ENCODE results near the gene INTS2. TPM values are rescaled to one million over a fixed set of nuclear protein-coding genes. Genes with fewer than 3 reads are reported as not detected.

The INTS2 gene
- polyA plus RNA-seq, 1 of the 3 experiments (the other 2 are of a cell fraction): 6.7 TPM

DNA sequence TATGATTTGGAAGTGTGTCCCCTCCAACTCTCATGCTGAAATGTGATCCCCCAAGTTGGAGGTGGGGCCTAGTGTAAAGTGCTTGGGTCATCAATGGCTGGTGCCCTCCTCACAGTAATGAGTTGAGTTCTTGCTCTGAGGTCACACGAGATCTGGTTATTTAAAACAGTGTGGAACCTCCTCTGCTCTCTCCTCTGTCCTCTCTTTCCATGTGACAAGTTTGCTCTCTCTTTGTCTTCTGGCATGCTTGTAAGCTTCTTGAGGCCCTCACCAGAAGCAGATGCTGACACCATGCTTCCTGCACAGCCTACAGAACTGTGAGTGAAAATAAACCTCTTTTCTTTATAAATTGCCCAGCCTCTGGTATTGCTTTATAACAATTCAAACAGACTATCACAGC lies 84.3 kb downstream of the INTS2 start:
- POLR2A ChIA-PET: no interaction called here
- no peak for DNase-seq

More for the DNA sequence above, 84.3 kb downstream of the INTS2 start:
- no peaks in the 10 kb centered on the region for H3K4me1 ChIP-seq (ENCODE audit: control insufficient read depth in 1 of 2, insufficient read depth in 2 of 2, low read depth in 1 of 2, low read length in 1 of 2)
- CTCF ChIA-PET: interaction anchor here (1.2 to 4.5 kb wide), 2 partner anchors 431 kb away, joined by 3 to 34 read pairs; no protein-coding TSS in a partner anchor
- whole genome bisulfite sequencing (ENCODE audit: low lambda C conversion rate): 100% methylated on average over 1 of the region's 1 CpG
- H3K9me2 ChIP-seq: no peaks in the 10 kb centered on the region
- no peak overlapping the region for H3K4me2 ChIP-seq
- H3K27me3 ChIP-seq (ENCODE audit: insufficient read depth): no peaks in the 10 kb centered on the region
- no peak overlapping the region for H3K9ac ChIP-seq
- H3K79me2 ChIP-seq (ENCODE audit: insufficient read depth): peaks cover 5% of the 10 kb centered on the region; the same call in 1 of the 2 replicates
- no peaks in the 10 kb centered on the region for H3K9me3 ChIP-seq
- H3K27ac ChIP-seq (ENCODE audit: low read depth in 2 of 2, low read length in 1 of 2): no peak overlapping the region
- no peaks in the 10 kb centered on the region for H3F3A ChIP-seq (replicated peaks; ENCODE audit: insufficient read depth)
- no peak overlapping the region for H2AFZ ChIP-seq (ENCODE audit: low read depth)
- H4K20me1 ChIP-seq (ENCODE audit: insufficient read depth): no peaks in the 10 kb centered on the region
- peaks cover 15 to 58% of the 10 kb centered on the region in 2 experiments for H3K36me3 ChIP-seq (replicated peaks in 1 of 2; ENCODE audit: control insufficient read depth in 1 of 2, insufficient read depth in 2 of 2, low read length in 1 of 2)
- no peak overlapping the region for H3K4me3 ChIP-seq (ENCODE audit: low read depth in 2 of 2, low read length in 1 of 2)
- TF ChIP-seq NFIC (IDR thresholded peaks at IDR 0.05; ENCODE audit: borderline replicate concordance): no peak
- no peak for TF ChIP-seq SMC3 (IDR thresholded peaks at IDR 0.05; ENCODE audit: low read depth, low read length)
- TF ChIP-seq PBX3 (IDR thresholded peaks at IDR 0.05): no peak
- no peak for TF ChIP-seq CTCF (IDR thresholded peaks at IDR 0.05)
- no peak for TF ChIP-seq EP300 (IDR thresholded peaks at IDR 0.05; ENCODE audit: borderline replicate concordance in 1 of 2, low read depth in 1 of 2, low read length in 1 of 2)
- TF ChIP-seq, protein P1, sequence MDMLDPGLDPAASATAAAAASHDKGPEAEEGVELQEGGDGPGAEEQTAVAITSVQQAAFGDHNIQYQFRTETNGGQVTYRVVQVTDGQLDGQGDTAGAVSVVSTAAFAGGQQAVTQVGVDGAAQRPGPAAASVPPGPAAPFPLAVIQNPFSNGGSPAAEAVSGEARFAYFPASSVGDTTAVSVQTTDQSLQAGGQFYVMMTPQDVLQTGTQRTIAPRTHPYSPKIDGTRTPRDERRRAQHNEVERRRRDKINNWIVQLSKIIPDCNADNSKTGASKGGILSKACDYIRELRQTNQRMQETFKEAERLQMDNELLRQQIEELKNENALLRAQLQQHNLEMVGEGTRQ (IDR thresholded peaks at IDR 0.05; ENCODE audit: borderline replicate concordance, low read depth, low read length): no peak
- TF ChIP-seq RXRA (IDR thresholded peaks at IDR 0.05; ENCODE audit: borderline replicate concordance, low read depth): no peak
- TF ChIP-seq SIN3A (IDR thresholded peaks at IDR 0.05; ENCODE audit: borderline replicate concordance, low read depth, low read length): no peak
- TF ChIP-seq TAF1 (IDR thresholded peaks at IDR 0.05; ENCODE audit: borderline replicate concordance, low read depth, low read length): no peak
- TF ChIP-seq GABPA (IDR thresholded peaks at IDR 0.05; ENCODE audit: low read depth): no peak
- TF ChIP-seq, protein P2, sequence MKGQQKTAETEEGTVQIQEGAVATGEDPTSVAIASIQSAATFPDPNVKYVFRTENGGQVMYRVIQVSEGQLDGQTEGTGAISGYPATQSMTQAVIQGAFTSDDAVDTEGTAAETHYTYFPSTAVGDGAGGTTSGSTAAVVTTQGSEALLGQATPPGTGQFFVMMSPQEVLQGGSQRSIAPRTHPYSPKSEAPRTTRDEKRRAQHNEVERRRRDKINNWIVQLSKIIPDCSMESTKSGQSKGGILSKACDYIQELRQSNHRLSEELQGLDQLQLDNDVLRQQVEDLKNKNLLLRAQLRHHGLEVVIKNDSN (IDR thresholded peaks at IDR 0.05; ENCODE audit: borderline replicate concordance, low read depth): no peak
- TF ChIP-seq CHD2 (IDR thresholded peaks at IDR 0.05; ENCODE audit: low read length, partially characterized antibody): no peak
- TF ChIP-seq, protein P3, sequence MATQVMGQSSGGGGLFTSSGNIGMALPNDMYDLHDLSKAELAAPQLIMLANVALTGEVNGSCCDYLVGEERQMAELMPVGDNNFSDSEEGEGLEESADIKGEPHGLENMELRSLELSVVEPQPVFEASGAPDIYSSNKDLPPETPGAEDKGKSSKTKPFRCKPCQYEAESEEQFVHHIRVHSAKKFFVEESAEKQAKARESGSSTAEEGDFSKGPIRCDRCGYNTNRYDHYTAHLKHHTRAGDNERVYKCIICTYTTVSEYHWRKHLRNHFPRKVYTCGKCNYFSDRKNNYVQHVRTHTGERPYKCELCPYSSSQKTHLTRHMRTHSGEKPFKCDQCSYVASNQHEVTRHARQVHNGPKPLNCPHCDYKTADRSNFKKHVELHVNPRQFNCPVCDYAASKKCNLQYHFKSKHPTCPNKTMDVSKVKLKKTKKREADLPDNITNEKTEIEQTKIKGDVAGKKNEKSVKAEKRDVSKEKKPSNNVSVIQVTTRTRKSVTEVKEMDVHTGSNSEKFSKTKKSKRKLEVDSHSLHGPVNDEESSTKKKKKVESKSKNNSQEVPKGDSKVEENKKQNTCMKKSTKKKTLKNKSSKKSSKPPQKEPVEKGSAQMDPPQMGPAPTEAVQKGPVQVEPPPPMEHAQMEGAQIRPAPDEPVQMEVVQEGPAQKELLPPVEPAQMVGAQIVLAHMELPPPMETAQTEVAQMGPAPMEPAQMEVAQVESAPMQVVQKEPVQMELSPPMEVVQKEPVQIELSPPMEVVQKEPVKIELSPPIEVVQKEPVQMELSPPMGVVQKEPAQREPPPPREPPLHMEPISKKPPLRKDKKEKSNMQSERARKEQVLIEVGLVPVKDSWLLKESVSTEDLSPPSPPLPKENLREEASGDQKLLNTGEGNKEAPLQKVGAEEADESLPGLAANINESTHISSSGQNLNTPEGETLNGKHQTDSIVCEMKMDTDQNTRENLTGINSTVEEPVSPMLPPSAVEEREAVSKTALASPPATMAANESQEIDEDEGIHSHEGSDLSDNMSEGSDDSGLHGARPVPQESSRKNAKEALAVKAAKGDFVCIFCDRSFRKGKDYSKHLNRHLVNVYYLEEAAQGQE (IDR thresholded peaks at IDR 0.05; ENCODE audit: low read depth, low read length): no peak
- TF ChIP-seq FOXM1 (IDR thresholded peaks at IDR 0.05; ENCODE audit: low read depth): no peak
- no peak for TF ChIP-seq MAX (IDR thresholded peaks at IDR 0.05; ENCODE audit: low read depth)
